GM23338 (cell line): ENCODE measurements around the gene PODN. TPM values are rescaled to one million over a fixed set of nuclear protein-coding genes. Genes with fewer than 3 reads are reported as not detected.

Experiments used
- ATAC-seq: fragments of 200-7000 bp; cut with Tn5 transposase; 3 replicates; pipeline ENCODE4 v1.9.1; 2020
- DNase-seq: peaks from one replicate; pipeline ENCODE4 v3.0.0-alpha.2; 2015; ENCODE audit warnings: low spot score
- H2AFZ ChIP-seq: fragments of 200-600 bp; sonication (generic); 2 replicates; pipeline ENCODE4 v1.8.0; 2016; ENCODE audit warnings: antibody characterized with exemption, mild to moderate bottlenecking, moderate library complexity
- H3F3A ChIP-seq: fragments of 200-600 bp; sonication (generic); replicated peaks from 2 replicates; pipeline ENCODE4 v1.8.0; 2017; ENCODE audit warnings: antibody characterized with exemption, mixed run types, low read depth
- H3K27ac ChIP-seq: fragments of 200-600 bp; sonication (generic); 2 replicates; pipeline ENCODE4 v1.6.1; 2016; ENCODE audit warnings: low read depth
- H3K27me3 ChIP-seq: fragments of 200-600 bp; sonication (generic); 2 replicates; pipeline ENCODE4 v1.8.0; 2016; ENCODE audit warnings: mild to moderate bottlenecking, mixed run types, moderate library complexity; ENCODE audit not compliant: insufficient read depth
- H3K36me3 ChIP-seq: fragments of 200-600 bp; sonication (generic); 2 replicates; pipeline ENCODE4 v1.8.0; 2016; ENCODE audit warnings: mild to moderate bottlenecking; ENCODE audit not compliant: insufficient read depth
- H3K4me1 ChIP-seq: fragments of 200-600 bp; sonication (generic); 2 replicates; pipeline ENCODE4 v1.8.0; 2016; ENCODE audit warnings: mild to moderate bottlenecking, moderate library complexity; ENCODE audit not compliant: insufficient read depth
- H3K4me2 ChIP-seq: fragments of 200-600 bp; sonication (generic); 2 replicates; pipeline ENCODE4 v1.7.1; 2017; ENCODE audit warnings: mixed run types
- H3K4me3 ChIP-seq: fragments of 200-600 bp; sonication (generic); 2 replicates; pipeline ENCODE4 v1.6.1; 2016; ENCODE audit warnings: mixed run types
- H3K79me2 ChIP-seq: fragments of 200-600 bp; sonication (generic); replicated peaks from 2 replicates; pipeline ENCODE4 v1.8.0; 2017; ENCODE audit warnings: mild to moderate bottlenecking; ENCODE audit not compliant: insufficient read depth
- H3K9me2 ChIP-seq: fragments of 200-600 bp; sonication (generic); 2 replicates; pipeline ENCODE4 v1.8.0; 2017; ENCODE audit not compliant: insufficient read depth
- H4K20me1 ChIP-seq: fragments of 200-600 bp; sonication (generic); replicated peaks from 2 replicates; pipeline ENCODE4 v1.8.0; 2017; ENCODE audit warnings: mild to moderate bottlenecking; ENCODE audit not compliant: insufficient read depth
- H3K27ac Mint-ChIP-seq: 2 replicates; pipeline ENCODE4 v1.8.0; 2020; ENCODE audit warnings: inconsistent platforms, mild to moderate bottlenecking, moderate library complexity, mixed read lengths
- H3K27me3 Mint-ChIP-seq: 3 replicates; pipeline ENCODE4 v1.8.0; 2022; ENCODE audit warnings: low read depth, mild to moderate bottlenecking, moderate library complexity, mixed read lengths, inconsistent platforms; ENCODE audit not compliant: insufficient read depth, poor library complexity
- H3K36me3 Mint-ChIP-seq: 3 replicates; pipeline ENCODE4 v1.8.0; 2021; ENCODE audit warnings: low read depth, mild to moderate bottlenecking, inconsistent platforms, moderate library complexity, mixed read lengths
- H3K4me1 Mint-ChIP-seq: 3 replicates; pipeline ENCODE4 v1.8.0; 2020; ENCODE audit warnings: mild to moderate bottlenecking, inconsistent platforms, mixed read lengths
- H3K4me3 Mint-ChIP-seq: 3 replicates; pipeline ENCODE4 v1.8.0; 2021; ENCODE audit warnings: moderate library complexity, mild to moderate bottlenecking, inconsistent platforms, mixed read lengths
- H3K9me3 Mint-ChIP-seq: 3 replicates; pipeline ENCODE4 v1.8.0; 2020; ENCODE audit warnings: moderate library complexity, mild to moderate bottlenecking, inconsistent platforms, mixed read lengths
- CREB1 ChIP-seq: fragments of 250-450 bp; sonication (Bioruptor Pico); IDR thresholded peaks from 2 replicates; pipeline ENCODE4 v1.5.0; 2020; ENCODE audit warnings: low read depth, mild to moderate bottlenecking, moderate library complexity
- EZH2 ChIP-seq: fragments of 200-600 bp; sonication (generic); IDR thresholded peaks from one replicate; pipeline ENCODE4 v1.8.0; 2017; ENCODE audit warnings: antibody characterized with exemption, mild to moderate bottlenecking, low read depth; ENCODE audit not compliant: unreplicated experiment
- EZH2phosphoT487 ChIP-seq: fragments of 200-600 bp; sonication (generic); IDR thresholded peaks from one replicate; pipeline ENCODE4 v1.8.1; 2018; ENCODE audit warnings: antibody characterized with exemption; ENCODE audit not compliant: unreplicated experiment
- POLR2AphosphoS5 ChIP-seq: IDR thresholded peaks from 2 replicates; pipeline ENCODE4 v1.6.1; 2016; ENCODE audit warnings: antibody characterized with exemption, low read depth
- REST ChIP-seq: IDR thresholded peaks from one replicate; pipeline ENCODE4 v1.6.1; 2018; ENCODE audit warnings: antibody characterized with exemption; ENCODE audit not compliant: unreplicated experiment
- STAT1 ChIP-seq: IDR thresholded peaks from one replicate; pipeline ENCODE4 v1.6.1; 2016; ENCODE audit warnings: antibody characterized with exemption; ENCODE audit not compliant: unreplicated experiment
- ZNF114 ChIP-seq: fragments of 250-450 bp; sonication (Bioruptor Pico); IDR thresholded peaks from 2 replicates; pipeline ENCODE4 v1.5.0; 2020; ENCODE audit warnings: mild to moderate bottlenecking, moderate library complexity
- ZNF331 ChIP-seq: fragments of 250-450 bp; sonication (Bioruptor Pico); IDR thresholded peaks from 2 replicates; pipeline ENCODE4 v1.5.0; 2020; ENCODE audit warnings: low read depth, mild to moderate bottlenecking, moderate library complexity
- ZNF462 ChIP-seq: fragments of 250-450 bp; sonication (Bioruptor Pico); IDR thresholded peaks from 2 replicates; pipeline ENCODE4 v1.5.0; 2020; ENCODE audit warnings: mild to moderate bottlenecking, moderate library complexity
- long read RNA-seq: library from polyadenylated mRNA; unstranded; transcript quantifications from one replicate; pipeline ENCODE4 v2.0.0, GENCODE V29; 2020; ENCODE audit not compliant: unreplicated experiment
- polyA plus RNA-seq: library from polyadenylated mRNA; unstranded; fragments of >200 nt; fragmentation: Nextera tagmentation; extraction: Ambion mirVana; gene quantifications from 2 replicates; pipeline ENCODE4 v1.2.1, GENCODE V29; 2016
- total RNA-seq: library from RNA; depleted of rRNA; stranded (reverse); fragments of >200 nt; shearing (Covaris generic); gene quantifications from 2 replicates; pipeline ENCODE4 v1.2.3, GENCODE V29; 2014; rRNA removed
- TF ChIP-seq, protein P1 (sequence below): IDR thresholded peaks from 2 replicates; pipeline ENCODE4 v1.6.1; 2016; ENCODE audit warnings: antibody characterized with exemption

PODN gene, protein sequence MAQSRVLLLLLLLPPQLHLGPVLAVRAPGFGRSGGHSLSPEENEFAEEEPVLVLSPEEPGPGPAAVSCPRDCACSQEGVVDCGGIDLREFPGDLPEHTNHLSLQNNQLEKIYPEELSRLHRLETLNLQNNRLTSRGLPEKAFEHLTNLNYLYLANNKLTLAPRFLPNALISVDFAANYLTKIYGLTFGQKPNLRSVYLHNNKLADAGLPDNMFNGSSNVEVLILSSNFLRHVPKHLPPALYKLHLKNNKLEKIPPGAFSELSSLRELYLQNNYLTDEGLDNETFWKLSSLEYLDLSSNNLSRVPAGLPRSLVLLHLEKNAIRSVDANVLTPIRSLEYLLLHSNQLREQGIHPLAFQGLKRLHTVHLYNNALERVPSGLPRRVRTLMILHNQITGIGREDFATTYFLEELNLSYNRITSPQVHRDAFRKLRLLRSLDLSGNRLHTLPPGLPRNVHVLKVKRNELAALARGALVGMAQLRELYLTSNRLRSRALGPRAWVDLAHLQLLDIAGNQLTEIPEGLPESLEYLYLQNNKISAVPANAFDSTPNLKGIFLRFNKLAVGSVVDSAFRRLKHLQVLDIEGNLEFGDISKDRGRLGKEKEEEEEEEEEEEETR
- total RNA-seq (0.24 and 1.0 TPM in 2 replicates), polyA plus RNA-seq (0.16 TPM in 1 of 2 replicates, not detected in the other)
- long read RNA-seq, partial matches to known transcripts, result 0 of 1 reads
- long read RNA-seq, other reads (novel, unspliced or antisense), result 1 of 1 reads

- Mint-ChIP-seq H3K36me3 (no peaks in the 10 kb centered on the region), H3K9me3 (no peaks in the 10 kb centered on the region), H3K27ac (no peak within 1 kb of the TSS), H3K27me3 (peaks cover 49% of the 10 kb centered on the region), H3K4me1 (no peaks in the 10 kb centered on the region; the same call in 2 of the 3 replicates), H3K4me3 (peak within 1 kb of the TSS; percentile 72)
- Histone ChIP-seq H3K27ac (no peak within 1 kb of the TSS), H3K79me2 (no peaks in the 10 kb centered on the region), H3F3A (no peaks in the 10 kb centered on the region), H3K27me3 (peaks cover 65% of the 10 kb centered on the region), H4K20me1 (no peaks in the 10 kb centered on the region), H3K4me2 (peak within 1 kb of the TSS; percentile 95), H3K4me1 (peaks cover 6% of the 10 kb centered on the region; the same call in 1 of the 2 replicates), H2AFZ (peak within 1 kb of the TSS; percentile 100), H3K4me3 (peak within 1 kb of the TSS; percentile 85), H3K36me3 (no peaks in the 10 kb centered on the region), H3K9me2 (no peaks in the 10 kb centered on the region)
- DNase-seq (peak; percentile 59), ATAC-seq (peak; percentile 61)
- TF ChIP-seq ZNF462 (CRISPR knock-in tag) (no peak), STAT1 (no peak), CREB1 (CRISPR knock-in tag) (no peak), REST (no peak), EZH2 (no peak), POLR2AphosphoS5 (no peak), ZNF114 (no peak), EZH2phosphoT487 (no peak), ZNF331 (CRISPR knock-in tag) (no peak)
- TF ChIP-seq, protein P1, sequence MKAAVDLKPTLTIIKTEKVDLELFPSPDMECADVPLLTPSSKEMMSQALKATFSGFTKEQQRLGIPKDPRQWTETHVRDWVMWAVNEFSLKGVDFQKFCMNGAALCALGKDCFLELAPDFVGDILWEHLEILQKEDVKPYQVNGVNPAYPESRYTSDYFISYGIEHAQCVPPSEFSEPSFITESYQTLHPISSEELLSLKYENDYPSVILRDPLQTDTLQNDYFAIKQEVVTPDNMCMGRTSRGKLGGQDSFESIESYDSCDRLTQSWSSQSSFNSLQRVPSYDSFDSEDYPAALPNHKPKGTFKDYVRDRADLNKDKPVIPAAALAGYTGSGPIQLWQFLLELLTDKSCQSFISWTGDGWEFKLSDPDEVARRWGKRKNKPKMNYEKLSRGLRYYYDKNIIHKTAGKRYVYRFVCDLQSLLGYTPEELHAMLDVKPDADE, result no peak
These were observed at the start of gene PODN for GRCh38 chr1:53061859-53062707. Gene PODN (plus strand): TSS chr1:53062213. CDS start chr1:53069856, 7,643 bp downstream.
